HG03175 (cell line): ENCODE measurements around the gene PNLIPRP2.

ENCODE experiments used
- ATAC-seq: cut with Tn5 transposase; IDR thresholded peaks from one replicate; pipeline ENCODE4 v1.9.1; 2021; ENCODE audit warnings: mild to moderate bottlenecking, moderate library complexity; ENCODE audit not compliant: unreplicated experiment

Gene PNLIPRP2

GRCh38 chr10:116620423-116621400, at the start of gene PNLIPRP2:
Gene PNLIPRP2, plus strand, starts transcription at chr10:116620953.
- no peak for ATAC-seq

GRCh38 chr10:116574797-116575196, 46.0 kb upstream of the PNLIPRP2 start:
- no peak for ATAC-seq

DNA sequence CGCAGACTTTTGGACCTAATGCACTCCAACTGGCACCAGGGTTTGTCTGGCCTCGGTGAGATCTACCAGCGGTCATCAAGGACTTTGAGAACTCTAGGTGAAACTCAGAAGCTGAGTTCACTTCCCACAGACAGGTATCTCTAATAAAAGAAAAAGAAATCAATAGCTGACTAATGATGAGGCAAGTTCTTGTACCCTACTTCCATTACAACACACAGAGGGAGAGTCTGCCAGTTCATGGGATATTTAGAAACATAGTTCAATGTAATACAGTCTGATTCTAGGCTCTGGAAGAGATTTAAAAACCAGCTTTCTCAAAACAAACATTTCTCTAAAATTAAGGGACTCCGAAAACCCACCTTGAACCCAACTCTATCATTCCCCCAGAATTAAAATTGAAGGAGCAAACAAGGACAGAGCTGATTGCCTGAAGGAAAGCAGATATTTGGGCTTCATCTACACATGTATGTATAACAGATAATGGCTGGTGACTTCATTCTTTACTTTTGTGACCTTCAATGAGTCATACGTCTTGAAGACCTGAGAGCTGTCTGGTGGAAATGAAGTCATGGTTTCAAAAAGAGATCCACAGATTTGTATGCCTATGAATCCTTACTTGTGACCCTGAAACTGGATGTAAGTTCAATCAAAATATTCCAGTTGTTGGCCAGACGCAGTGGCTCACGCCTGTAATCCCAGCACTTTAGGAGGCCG, 32.7 kb upstream of the PNLIPRP2 start:
- ATAC-seq: no peak

DNA sequence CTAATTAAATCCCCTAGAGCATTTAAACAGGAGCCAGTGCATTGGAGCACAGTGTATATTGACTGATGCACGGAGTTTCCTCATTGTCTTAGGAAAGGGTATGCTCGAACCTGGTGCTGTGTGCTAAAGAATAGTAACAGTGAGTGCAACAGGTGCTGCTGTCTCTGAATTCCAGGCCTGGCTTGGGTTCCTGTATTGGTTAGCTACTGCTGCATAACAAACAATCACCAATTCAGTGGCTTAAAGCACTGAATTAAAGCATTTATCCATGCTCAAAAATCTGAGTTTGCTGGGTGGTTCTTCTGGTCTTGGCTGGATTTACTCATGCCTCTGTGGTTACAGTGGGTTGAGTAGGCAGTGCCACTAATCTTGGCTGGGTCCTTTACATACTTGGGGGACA, 31.8 kb upstream of the PNLIPRP2 start:
- ATAC-seq: no peak

DNA sequence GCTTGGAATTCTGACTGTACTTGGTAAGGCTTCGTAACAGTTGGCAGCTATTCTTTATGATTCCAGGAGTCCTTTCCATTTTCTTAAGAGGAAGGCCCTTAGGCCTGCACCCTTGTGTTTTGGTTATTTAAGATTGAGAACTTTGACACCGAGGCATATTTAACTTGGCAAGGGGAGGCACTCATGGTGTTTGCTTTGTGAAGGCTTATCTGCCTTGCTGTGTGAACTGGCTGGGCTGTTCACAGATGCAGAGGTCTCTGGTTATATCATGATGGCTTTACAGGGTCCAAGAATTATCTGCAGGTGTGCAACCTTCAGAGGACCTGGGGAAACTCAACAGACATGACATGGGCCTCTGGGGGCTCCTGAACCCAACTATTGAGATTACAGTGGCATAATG, 30.8 kb upstream of the PNLIPRP2 start:
- no peak for ATAC-seq

GRCh38 chr10:116590590-116591444, 29.9 kb upstream of the PNLIPRP2 start, which contains the start of gene PNLIPRP1:
Gene PNLIPRP1, plus strand, starts transcription at chr10:116590959. Its CDS starts 171 bp downstream, at chr10:116591130.
- no peak for ATAC-seq

DNA sequence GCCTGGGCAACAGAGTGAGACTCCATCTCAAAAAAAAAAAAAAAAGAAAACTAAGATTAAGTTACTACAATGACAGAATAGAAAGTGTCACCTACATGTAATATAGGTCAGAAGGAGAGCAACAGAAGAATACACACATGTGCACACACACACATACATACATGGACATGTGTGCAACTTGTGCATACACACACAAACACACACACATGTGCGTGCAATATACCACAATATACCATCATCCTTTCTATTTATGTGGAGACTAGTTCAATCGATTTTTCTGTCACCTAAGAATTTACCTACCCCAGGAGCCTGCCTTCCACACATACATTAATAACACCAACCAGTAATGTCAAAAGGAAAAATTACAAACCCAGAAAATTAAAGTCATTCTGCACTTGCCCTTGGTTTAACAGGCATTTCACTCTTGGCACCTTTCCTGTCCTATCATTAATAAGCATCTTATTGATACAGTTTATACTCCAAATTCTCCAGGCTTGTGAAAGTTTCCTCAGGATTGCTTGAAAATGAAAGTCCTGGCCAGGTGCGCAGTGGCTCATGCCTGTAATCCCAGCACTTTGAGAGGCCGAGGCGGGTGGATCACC, 27.5 kb upstream of the PNLIPRP2 start:
- no peak for ATAC-seq

- ATAC-seq: no peak
These were observed 26.2 kb upstream of the PNLIPRP2 start for GRCh38 chr10:116594525-116595035.

DNA sequence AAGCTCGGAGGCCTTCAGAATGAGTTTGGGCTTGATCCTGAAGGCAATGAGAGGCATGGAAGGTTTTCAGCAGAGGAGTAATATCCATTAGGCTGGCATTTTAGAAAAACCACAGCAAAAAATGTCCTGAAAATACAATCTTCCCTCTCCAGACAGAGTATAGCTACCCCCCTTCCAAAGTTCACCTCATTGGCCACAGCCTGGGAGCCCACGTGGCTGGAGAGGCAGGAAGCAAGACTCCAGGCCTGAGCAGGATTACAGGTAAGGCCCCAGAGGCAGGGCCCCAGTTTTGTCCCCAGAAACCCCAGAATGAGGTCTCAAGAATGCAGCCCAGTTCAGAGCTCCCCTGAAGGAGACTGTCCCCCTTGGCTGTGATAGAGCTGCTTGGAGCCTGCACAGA, 24.7 kb upstream of the PNLIPRP2 start:
- ATAC-seq: no peak

GRCh38 chr10:116597543-116597942, 23.2 kb upstream of the PNLIPRP2 start:
- no peak for ATAC-seq

- ATAC-seq: no peak
These were observed 22.4 kb upstream of the PNLIPRP2 start for GRCh38 chr10:116598329-116598728.

GRCh38 chr10:116599991-116600390, 20.8 kb upstream of the PNLIPRP2 start:
- ATAC-seq: no peak

DNA sequence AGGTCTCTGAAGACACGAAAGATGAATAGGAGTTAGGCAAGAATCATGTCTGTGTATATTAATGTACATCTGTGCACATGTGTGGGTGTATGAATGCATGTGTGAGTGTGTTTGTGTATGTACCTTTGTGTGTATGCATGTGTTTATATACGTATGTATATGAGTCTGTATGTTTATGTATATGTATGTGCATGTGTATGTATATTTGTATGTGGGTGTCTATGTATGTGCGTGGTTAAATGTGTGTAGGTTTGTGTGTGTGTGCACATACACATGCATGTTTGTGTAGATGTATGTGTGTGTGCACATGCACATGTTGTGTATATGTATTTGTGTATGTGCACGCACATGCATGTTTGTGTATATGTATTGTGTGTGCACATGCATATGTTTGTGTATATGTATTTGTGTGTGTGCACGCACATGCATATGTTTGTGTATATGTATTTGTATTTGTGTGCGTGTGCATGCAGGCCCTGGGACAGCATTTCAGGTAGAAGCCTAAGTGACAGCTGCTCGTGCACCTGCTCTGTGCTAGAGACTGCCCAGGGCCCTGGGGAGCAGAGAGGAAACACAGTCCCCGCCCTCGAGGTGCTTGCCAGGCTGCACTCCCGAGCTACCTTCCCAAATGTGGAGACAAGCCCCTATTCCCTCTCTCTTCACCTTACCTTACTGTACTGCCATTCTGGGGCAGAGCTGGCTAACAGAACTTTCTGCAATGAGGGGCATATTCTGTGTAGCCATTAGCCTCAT, 17.9 kb upstream of the PNLIPRP2 start:
- no peak for ATAC-seq

GRCh38 chr10:116606061-116606483, 14.7 kb upstream of the PNLIPRP2 start:
- ATAC-seq: no peak

- ATAC-seq: no peak
These were observed 13.4 kb upstream of the PNLIPRP2 start for GRCh38 chr10:116607336-116607735.

DNA sequence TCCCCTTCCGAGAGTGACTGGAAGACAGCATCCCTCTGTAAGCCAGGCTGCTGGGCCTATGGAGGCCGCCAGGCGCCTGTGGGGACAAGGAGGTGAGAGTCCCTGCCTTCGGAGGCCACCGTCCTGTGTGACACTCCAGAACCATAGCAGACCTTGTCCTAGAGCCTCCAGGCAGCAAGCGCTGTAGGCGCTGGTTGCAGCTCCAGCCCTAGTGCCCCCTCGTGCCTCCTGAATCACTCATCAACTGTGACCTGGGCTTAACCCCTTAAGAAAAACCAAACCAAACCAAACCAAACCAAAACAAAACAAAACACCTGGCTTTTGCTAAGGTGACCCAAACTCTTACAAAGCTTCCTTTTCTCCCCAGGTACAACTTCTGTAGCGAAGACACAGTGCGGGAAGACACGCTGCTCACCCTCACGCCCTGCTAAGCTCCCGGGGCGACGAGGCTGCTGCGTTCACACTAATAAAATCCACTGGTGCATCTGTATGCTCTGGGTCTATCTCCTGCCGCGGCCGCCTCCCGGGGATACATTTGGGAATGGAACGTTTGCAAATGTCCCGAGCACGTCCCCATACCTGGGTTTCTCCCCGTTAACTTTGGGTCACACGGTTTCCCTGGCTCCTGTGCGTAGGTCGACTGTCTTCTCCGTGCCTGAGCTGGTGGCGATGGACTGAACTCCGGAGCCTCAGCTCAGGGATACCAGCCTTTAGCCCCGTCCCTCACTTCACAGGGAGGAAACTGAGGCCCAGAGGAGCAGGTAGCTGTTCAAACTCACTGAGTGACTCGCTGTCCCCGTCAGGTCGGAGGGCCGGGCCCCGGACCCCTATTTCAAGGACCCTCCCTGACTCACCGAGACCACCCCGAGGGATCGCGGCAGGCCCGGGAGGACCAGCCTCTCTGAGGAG, 11.8 kb upstream of the PNLIPRP2 start:
- no peak for ATAC-seq

DNA sequence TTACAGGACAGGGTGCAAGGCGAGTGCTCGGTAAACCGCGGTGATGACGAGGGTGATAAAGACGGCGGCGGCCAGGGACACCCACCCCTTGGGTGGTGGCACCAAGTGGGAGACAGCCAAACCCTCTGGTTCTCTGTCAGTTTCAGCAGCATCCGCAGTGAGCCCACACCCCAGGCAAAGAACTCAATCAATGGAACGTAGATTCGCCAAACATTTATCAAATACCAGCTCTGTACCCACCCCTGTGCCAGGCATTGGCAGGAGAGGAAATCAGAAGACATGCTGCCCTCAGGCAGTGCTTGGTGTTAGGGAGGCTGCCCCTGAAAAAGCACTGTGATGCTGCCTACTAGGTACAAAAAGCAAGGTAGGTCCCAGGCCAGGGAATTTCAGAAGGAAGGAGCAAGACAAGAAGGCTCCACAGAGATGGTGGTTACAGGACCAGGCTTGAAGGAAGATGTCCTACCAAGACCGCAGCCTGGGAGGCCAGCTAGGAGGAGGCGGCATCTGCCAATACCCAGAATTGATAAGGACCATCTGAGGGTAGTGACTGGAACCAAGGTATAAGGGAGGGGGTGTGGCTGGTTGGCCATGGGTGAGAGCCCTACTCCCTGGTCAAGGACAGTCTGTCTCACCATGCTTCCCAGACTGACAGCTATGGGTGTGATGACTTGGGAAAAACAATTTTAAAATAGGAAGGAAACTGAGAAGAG, 10.2 kb upstream of the PNLIPRP2 start:
- no peak for ATAC-seq

GRCh38 chr10:116611153-116611545, 9.6 kb upstream of the PNLIPRP2 start:
- no peak for ATAC-seq
